ENCODE data around the gene ORM1. TPM values are rescaled to one million over a fixed set of nuclear protein-coding genes. Genes with fewer than 3 reads are reported as not detected.

The ORM1 gene
- total RNA-seq, 1 experiment from 2014 or later: 4.4 TPM

DNA sequence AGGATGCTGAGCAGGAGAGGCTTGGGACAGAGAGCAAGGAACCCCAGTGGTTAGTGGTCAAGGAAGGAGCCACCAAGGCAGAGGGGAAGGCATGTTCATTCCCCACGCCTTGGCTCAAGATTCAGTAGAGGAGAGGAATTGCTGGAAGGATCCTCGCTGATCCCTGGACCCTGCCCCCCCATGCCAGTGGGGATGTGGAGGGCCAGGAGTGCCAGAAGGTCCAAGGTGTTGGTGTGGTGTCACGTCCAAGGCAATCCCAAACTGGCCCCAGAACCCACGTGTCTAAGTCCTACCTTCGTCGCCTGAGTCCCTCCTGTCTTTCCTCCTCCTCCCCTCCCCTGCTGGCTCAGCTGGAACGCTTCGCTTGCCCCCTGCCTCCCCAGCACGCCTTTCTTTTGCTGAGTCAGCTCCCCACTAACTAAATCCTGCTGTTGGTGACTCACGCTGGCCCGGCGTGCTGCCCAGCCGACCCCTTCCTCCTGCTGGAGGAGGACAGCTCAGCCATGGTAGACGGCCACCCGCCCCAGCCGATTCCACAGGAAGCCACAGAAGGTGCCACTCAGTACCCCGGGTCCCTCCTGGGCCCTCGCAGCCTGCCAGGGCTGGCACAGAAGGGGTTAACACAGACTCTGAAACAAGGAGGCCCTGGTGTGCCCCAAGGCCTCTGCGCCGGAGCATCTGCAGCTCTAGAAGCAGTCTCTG is 37.6 kb upstream of the ORM1 start:
- no peak overlapping the region for H3K4me2 ChIP-seq (ENCODE audit: insufficient read depth, insufficient read length, low read length)
- peak; percentile 36 for DNase-seq
- H2BK120ac ChIP-seq (ENCODE audit: low read depth, low read length, poor library complexity, severe bottlenecking): no peak overlapping the region
- H3K27ac ChIP-seq (ENCODE audit: insufficient read length, low read depth, low read length): no peak overlapping the region
- H4K8ac ChIP-seq (replicated peaks; ENCODE audit: insufficient read length, low read depth, low read length): no peak overlapping the region
- H3K4me3 Mint-ChIP-seq: no peak overlapping the region; a peak in 1 of 5 replicates
- H3K23ac ChIP-seq (ENCODE audit: insufficient read length, low read depth, low read length): no peak overlapping the region
- no peak overlapping the region for H4K5ac ChIP-seq (ENCODE audit: insufficient read length, low read depth, low read length)
- no peak overlapping the region; a peak in 1 of 7 replicates for H3K27ac Mint-ChIP-seq
- no peak overlapping the region for H3T11ph ChIP-seq (ENCODE audit: low read length)
- no peaks in the 10 kb centered on the region; the same call in 1 of the 2 replicates for H3K27me3 Mint-ChIP-seq (ENCODE audit: low read depth)
- H3K79me1 ChIP-seq (ENCODE audit: insufficient read depth, low read depth, low read length, poor library complexity, severe bottlenecking): no peaks in the 10 kb centered on the region
- TF ChIP-seq CTCF (conservative IDR thresholded peaks at IDR 0.05): no peak
- no peak overlapping the region for H2BK20ac ChIP-seq (ENCODE audit: low read depth, low read length, poor library complexity, severe bottlenecking)
- no peaks in the 10 kb centered on the region for H3K23me2 ChIP-seq (ENCODE audit: insufficient read length, low read depth, low read length, poor library complexity, severe bottlenecking)
- no CpG with 5 or more reads among the region's 20 CpGs for WGBS (ENCODE audit: extremely low coverage, insufficient read length, low lambda C conversion rate)
- no peaks in the 10 kb centered on the region for H3K27me3 ChIP-seq (ENCODE audit: insufficient read depth, low read length)
- H3K36me3 Mint-ChIP-seq (ENCODE audit: insufficient read depth in 1 of 3, low read depth in 3 of 3): peaks cover 0 to 4% (median 2%) of the 10 kb centered on the region in 3 experiments; a peak in 1 of 7 replicates
- no peak overlapping the region for H2BK12ac ChIP-seq (ENCODE audit: insufficient read length, low read depth, low read length)
- H4K20me1 ChIP-seq (ENCODE audit: control insufficient read depth, insufficient read depth, insufficient read length): no peaks in the 10 kb centered on the region
- H3K14ac ChIP-seq (ENCODE audit: insufficient read depth, low read length): no peak overlapping the region; the same call in 1 of the 2 replicates
- no peaks in the 10 kb centered on the region; a peak in 1 of 5 replicates for H3K9me3 Mint-ChIP-seq
- H3K79me2 ChIP-seq (ENCODE audit: insufficient read depth, low read length): no peaks in the 10 kb centered on the region
- H3K18ac ChIP-seq (ENCODE audit: insufficient read length, low read depth, low read length): no peak overlapping the region
- H2AFZ ChIP-seq (ENCODE audit: low read length): no peak overlapping the region
- no peak overlapping the region for H3K9ac ChIP-seq (ENCODE audit: extremely low read depth, insufficient read length, low read length)
- peaks cover 13 to 27% of the 10 kb centered on the region in 2 experiments for H3K4me1 Mint-ChIP-seq
- H3K4ac ChIP-seq (ENCODE audit: low read depth, low read length): no peak overlapping the region
- no peak overlapping the region for H2BK5ac ChIP-seq (ENCODE audit: insufficient read length, low read length)
- no peaks in the 10 kb centered on the region for H3K9me3 ChIP-seq (ENCODE audit: control insufficient read depth, low read depth, low read length)
- no peak overlapping the region for H2AK5ac ChIP-seq (ENCODE audit: insufficient read length, low read length)
- 0 out of 2 replicates have a peak, but pooled peaks cover 3% of the 10 kb centered on the region for H3K4me1 ChIP-seq (ENCODE audit: insufficient read depth, low read length)
- no peak overlapping the region for H2BK15ac ChIP-seq (ENCODE audit: low read depth, low read length)
- H3K56ac ChIP-seq (ENCODE audit: insufficient read length, low read depth, low read length): no peak overlapping the region
- no peak overlapping the region for H4K91ac ChIP-seq (ENCODE audit: insufficient read length, low read depth, low read length)
